Measurements from ENCODE around the gene SLC16A5. TPM values are rescaled to one million over a fixed set of nuclear protein-coding genes. Genes with fewer than 3 reads are reported as not detected.
"Not testable (repeated sequence)": the region's sequence is repeated elsewhere in the genome, so short reads cannot be mapped to it uniquely, and the experiment has no call there.

SLC16A5 gene
- total and polyA plus RNA-seq, 12 donors = 0.77 to 3.9 (median 1.7) TPM

- intact Hi-C loops (cut with DNase I) = loop anchor here in 1 of 2 donors (10.0 kb wide), 1 partner anchor 65 kb away; no protein-coding TSS in a partner anchor
- Histone ChIP-seq H3K4me1 (replicated peaks in 1 of 2) (peaks cover 0 to 8% of the 10 kb centered on the region in 2 donors), H3K36me3 (replicated peaks in 1 of 2) (peaks cover 0 to 4% of the 10 kb centered on the region in 2 donors), H3K4me3 (no peak overlapping the region), H3K9me3 (replicated peaks in 1 of 3) (no peaks in the 10 kb centered on the region), H3K27ac (no peak overlapping the region), H3K27me3 (no peaks in the 10 kb centered on the region)
- WGBS, 4 donors = 63 to 95% (median 95%) methylated on average over 2 of the region's 2 CpGs
- peak in 1 of 7 donors; percentile 51 for DNase-seq
- TF ChIP-seq POLR2A (IDR thresholded peaks at IDR 0.05) = no peak
- TF ChIP-seq, protein P1, sequence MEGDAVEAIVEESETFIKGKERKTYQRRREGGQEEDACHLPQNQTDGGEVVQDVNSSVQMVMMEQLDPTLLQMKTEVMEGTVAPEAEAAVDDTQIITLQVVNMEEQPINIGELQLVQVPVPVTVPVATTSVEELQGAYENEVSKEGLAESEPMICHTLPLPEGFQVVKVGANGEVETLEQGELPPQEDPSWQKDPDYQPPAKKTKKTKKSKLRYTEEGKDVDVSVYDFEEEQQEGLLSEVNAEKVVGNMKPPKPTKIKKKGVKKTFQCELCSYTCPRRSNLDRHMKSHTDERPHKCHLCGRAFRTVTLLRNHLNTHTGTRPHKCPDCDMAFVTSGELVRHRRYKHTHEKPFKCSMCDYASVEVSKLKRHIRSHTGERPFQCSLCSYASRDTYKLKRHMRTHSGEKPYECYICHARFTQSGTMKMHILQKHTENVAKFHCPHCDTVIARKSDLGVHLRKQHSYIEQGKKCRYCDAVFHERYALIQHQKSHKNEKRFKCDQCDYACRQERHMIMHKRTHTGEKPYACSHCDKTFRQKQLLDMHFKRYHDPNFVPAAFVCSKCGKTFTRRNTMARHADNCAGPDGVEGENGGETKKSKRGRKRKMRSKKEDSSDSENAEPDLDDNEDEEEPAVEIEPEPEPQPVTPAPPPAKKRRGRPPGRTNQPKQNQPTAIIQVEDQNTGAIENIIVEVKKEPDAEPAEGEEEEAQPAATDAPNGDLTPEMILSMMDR (IDR thresholded peaks at IDR 0.05) = peak in 4 of 6 experiments; percentile 9 to 43 (median 37)
Observed at GRCh38 chr17:75069783-75070182, 18.0 kb upstream of the SLC16A5 start.

- H3K4me1 ChIP-seq (replicated peaks in 1 of 2); DNase-seq; H3K4me3 ChIP-seq; H3K9me3 ChIP-seq (replicated peaks in 1 of 3); H3K27ac ChIP-seq; intact Hi-C loops (cut with DNase I); H3K36me3 ChIP-seq (replicated peaks in 1 of 2); H3K27me3 ChIP-seq: not testable (repeated sequence)
- WGBS, 4 donors = 64 to 77% (median 72%) methylated on average over 6 to 8 of the region's 8 CpGs
Observed at GRCh38 chr17:75071478-75072271, 16.1 kb upstream of the SLC16A5 start.

DNA sequence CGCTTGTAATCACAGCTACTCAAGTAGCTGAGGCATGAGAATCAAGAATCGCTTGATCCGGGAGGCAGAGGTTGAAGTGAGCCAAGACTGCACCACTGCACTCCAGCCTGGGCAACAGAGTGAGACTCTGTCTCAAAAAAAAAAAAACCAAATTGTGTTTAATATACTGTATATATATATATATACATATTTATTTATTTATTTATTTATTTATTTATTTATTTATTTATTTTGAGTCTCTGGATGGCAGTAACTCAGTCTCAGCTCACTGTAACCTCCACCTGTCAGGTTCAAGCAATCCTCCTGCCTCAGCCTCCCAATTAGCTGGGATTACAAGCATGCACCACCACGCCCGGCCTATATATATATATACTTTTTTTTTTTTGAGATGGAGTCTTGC, 14.8 kb upstream of the SLC16A5 start:
- H3K27me3 ChIP-seq; H3K27ac ChIP-seq; H3K9me3 ChIP-seq (replicated peaks in 1 of 3); H3K4me3 ChIP-seq; intact Hi-C loops (cut with DNase I); H3K36me3 ChIP-seq (replicated peaks in 1 of 2); DNase-seq: not testable (repeated sequence)
- H3K4me1 ChIP-seq (replicated peaks in 1 of 2) = peaks cover 4 to 17% of the 10 kb centered on the region in 2 donors
- WGBS, 4 donors = 95 to 99% (median 97%) methylated on average over 5 of the region's 5 CpGs

DNA sequence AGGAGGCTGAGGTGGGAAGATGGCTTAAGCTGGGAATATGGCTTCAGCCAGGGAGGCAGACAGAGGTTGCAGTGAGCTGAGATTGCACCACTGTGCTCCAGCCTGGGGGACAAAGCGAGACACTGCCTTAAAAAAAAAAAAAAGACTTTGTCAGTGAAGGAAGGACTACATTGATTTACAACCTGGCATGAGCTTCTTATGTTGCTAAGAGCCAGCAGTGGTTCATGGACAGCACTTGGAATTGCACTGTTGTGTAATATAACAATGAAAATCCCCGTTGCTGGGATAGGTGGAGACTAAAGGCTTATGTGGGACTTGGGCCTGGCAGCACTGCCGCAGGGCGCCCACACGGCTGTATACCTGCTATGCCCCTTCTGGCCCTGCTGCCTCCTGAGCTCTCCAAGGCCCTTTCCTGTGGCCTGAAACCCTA, 14.1 kb upstream of the SLC16A5 start:
- H3K27ac ChIP-seq = peak overlapping the region in 2 of 5 donors; percentile 56 to 60
- 27 to 41% (median 37%) methylated on average over 5 of the region's 5 CpGs for WGBS, 4 donors

GRCh38 chr17:75074532-75074931, 13.2 kb upstream of the SLC16A5 start:
- TF ChIP-seq, protein P1 (IDR thresholded peaks at IDR 0.05) = no peak
- TF ChIP-seq POLR2A (IDR thresholded peaks at IDR 0.05) = no peak
- Histone ChIP-seq H3K36me3 (replicated peaks in 1 of 2) (no peaks in the 10 kb centered on the region), H3K27ac (peak overlapping the region in 1 of 5 donors; percentile 60), H3K27me3 (no peaks in the 10 kb centered on the region), H3K9me3 (replicated peaks in 1 of 3) (no peaks in the 10 kb centered on the region), H3K4me1 (replicated peaks in 1 of 2) (peaks cover 14 to 34% of the 10 kb centered on the region in 2 donors), H3K4me3 (no peak overlapping the region)
- WGBS, 4 donors = 84 to 94% (median 87%) methylated on average over 9 to 14 of the region's 14 CpGs
- intact Hi-C loops (cut with DNase I) = no loop called here
- no peak for DNase-seq

More for the DNA sequence above, 14.1 kb upstream of the SLC16A5 start:
- Histone ChIP-seq H3K4me1 (replicated peaks in 1 of 2) (peaks cover 7 to 25% of the 10 kb centered on the region in 2 donors), H3K4me3 (no peak overlapping the region), H3K27me3 (no peaks in the 10 kb centered on the region), H3K36me3 (replicated peaks in 1 of 2) (no peaks in the 10 kb centered on the region), H3K9me3 (replicated peaks in 1 of 3) (no peaks in the 10 kb centered on the region)
- TF ChIP-seq POLR2A (IDR thresholded peaks at IDR 0.05) = no peak
- TF ChIP-seq, protein P1 (IDR thresholded peaks at IDR 0.05) = peak in 1 of 6 experiments; percentile 24
- intact Hi-C loops (cut with DNase I) = no loop called here
- peak; percentile 38 to 79 (median 67) for DNase-seq
